ENCODE data around the gene OR10S1. TPM values are rescaled to one million over a fixed set of nuclear protein-coding genes. Genes with fewer than 3 reads are reported as not detected.

The OR10S1 gene
- total and polyA plus RNA-seq, 10 donors: not detected

GRCh38 chr11:123956752-123957151 lies 20.8 kb downstream of the OR10S1 start:
- Histone ChIP-seq H3K36me3 (no peaks in the 10 kb centered on the region), H3K9me3 (peaks cover 0 to 21% (median 9%) of the 10 kb centered on the region in 8 donors), H3K4me3 (no peak overlapping the region), H3K27me3 (replicated peaks in 1 of 7) (no peaks in the 10 kb centered on the region), H3K27ac (no peak overlapping the region), H3K4me1 (no peaks in the 10 kb centered on the region)
- intact Hi-C loops (cut with DNase I; ENCODE audit: low total_unique reads): no loop called here
- DNase-seq: no peak
- TF ChIP-seq POLR2A (IDR thresholded peaks at IDR 0.05) (no peak), POLR2AphosphoS5 (IDR thresholded peaks at IDR 0.05) (no peak), CTCF (IDR thresholded peaks at IDR 0.05 in 8 of 11, conservative IDR thresholded peaks at IDR 0.05 in 3 of 11) (no peak)

GRCh38 chr11:123945132-123945531 lies 32.4 kb downstream of the OR10S1 start:
- TF ChIP-seq CTCF (IDR thresholded peaks at IDR 0.05 in 8 of 11, conservative IDR thresholded peaks at IDR 0.05 in 3 of 11) (no peak), POLR2AphosphoS5 (IDR thresholded peaks at IDR 0.05) (no peak), POLR2A (IDR thresholded peaks at IDR 0.05) (no peak)
- DNase-seq: no peak
- Histone ChIP-seq H3K4me1 (no peaks in the 10 kb centered on the region), H3K4me3 (no peak overlapping the region), H3K27me3 (replicated peaks in 1 of 7) (peaks cover 0 to 5% (median 0%) of the 10 kb centered on the region in 7 donors), H3K9me3 (no peaks in the 10 kb centered on the region), H3K27ac (no peak overlapping the region), H3K36me3 (no peaks in the 10 kb centered on the region)
- WGBS, 5 donors: 69 to 100% (median 85%) methylated on average over 1 of the region's 1 CpG
- intact Hi-C loops (cut with DNase I; ENCODE audit: low total_unique reads): no loop called here

GRCh38 chr11:123943738-123944137 lies 33.8 kb downstream of the OR10S1 start, which contains the start of gene OR6T1:
OR6T1 (minus strand) TSS chr11:123943838; CDS start chr11:123943838, 0 bp downstream.
- no peaks in the 10 kb centered on the region for H3K9me3 ChIP-seq
- no peak within 1 kb of the TSS for H3K27ac ChIP-seq
- no peaks in the 10 kb centered on the region for H3K36me3 ChIP-seq
- TF ChIP-seq POLR2A (IDR thresholded peaks at IDR 0.05): no peak
- TF ChIP-seq POLR2AphosphoS5 (IDR thresholded peaks at IDR 0.05): no peak
- no peak for TF ChIP-seq CTCF (IDR thresholded peaks at IDR 0.05 in 8 of 11, conservative IDR thresholded peaks at IDR 0.05 in 3 of 11)
- intact Hi-C loops (cut with DNase I; ENCODE audit: low total_unique reads): no loop called here
- H3K27me3 ChIP-seq (replicated peaks in 1 of 7): peaks cover 0 to 5% (median 0%) of the 10 kb centered on the region in 7 donors
- H3K4me3 ChIP-seq: no peak within 1 kb of the TSS
- whole genome bisulfite sequencing, 5 donors: 86 to 93% (median 91%) methylated on average over 3 of the region's 3 CpGs
- no peak for DNase-seq
- H3K4me1 ChIP-seq: no peaks in the 10 kb centered on the region

GRCh38 chr11:123942413-123942812 lies 35.2 kb downstream of the OR10S1 start:
- Histone ChIP-seq H3K27me3 (replicated peaks in 1 of 7) (peaks cover 0 to 5% (median 0%) of the 10 kb centered on the region in 7 donors), H3K36me3 (no peaks in the 10 kb centered on the region), H3K27ac (no peak overlapping the region), H3K9me3 (no peaks in the 10 kb centered on the region), H3K4me3 (no peak overlapping the region), H3K4me1 (no peaks in the 10 kb centered on the region)
- DNase-seq: no peak
- TF ChIP-seq POLR2AphosphoS5 (IDR thresholded peaks at IDR 0.05) (no peak), CTCF (IDR thresholded peaks at IDR 0.05 in 8 of 11, conservative IDR thresholded peaks at IDR 0.05 in 3 of 11) (no peak), POLR2A (IDR thresholded peaks at IDR 0.05) (no peak)
- 83 to 90% (median 86%) methylated on average over 4 of the region's 4 CpGs for WGBS, 5 donors
- intact Hi-C loops (cut with DNase I; ENCODE audit: low total_unique reads): no loop called here

All from spleen (tissue), 11 donors.